ENCODE data around the gene PLEKHG7. TPM values are rescaled to one million over a fixed set of nuclear protein-coding genes. Genes with fewer than 3 reads are reported as not detected.
"Not testable (repeated sequence)": the region's sequence is repeated elsewhere in the genome, so short reads cannot be mapped to it uniquely, and the experiment has no call there.

Gene PLEKHG7
- polyA plus RNA-seq, 4 donors, result 0.19 to 0.72 (median 0.22) TPM; not detected in 1

DNA sequence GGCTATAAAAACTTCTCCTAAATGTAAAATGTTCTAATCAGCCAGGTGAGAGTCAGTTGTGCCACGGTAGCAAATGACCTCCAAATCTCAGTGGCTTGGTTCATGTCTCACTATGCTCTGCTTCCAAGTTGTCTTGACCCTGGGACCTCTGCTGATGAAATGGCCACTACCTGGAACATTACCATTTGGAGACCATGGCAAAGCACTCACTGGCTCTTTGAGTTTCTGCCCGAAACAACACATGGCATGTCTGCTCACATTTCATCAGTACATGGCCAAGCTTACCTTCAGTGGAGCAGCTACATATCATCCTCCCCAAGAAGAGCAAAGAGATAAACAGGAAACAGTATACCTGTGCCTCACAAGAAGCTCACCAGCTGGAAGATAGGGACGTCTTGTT, 40.2 kb downstream of the PLEKHG7 start:
- 74 to 92% (median 86%) methylated on average over 3 of the region's 3 CpGs for WGBS, 3 donors
- Histone ChIP-seq H3K36me3 (ENCODE audit: control insufficient read depth in 3 of 3, insufficient read depth in 2 of 3, low read depth in 1 of 3, low read length in 3 of 3) (no peaks in the 10 kb centered on the region), H3K27ac (ENCODE audit: low read depth in 1 of 3, low read length in 2 of 3) (no peak overlapping the region), H3K27me3 (ENCODE audit: control insufficient read depth in 3 of 3, insufficient read depth in 3 of 3, low read length in 3 of 3) (no peaks in the 10 kb centered on the region), H3K4me3 (ENCODE audit: low read depth in 1 of 3, low read length in 3 of 3) (no peak overlapping the region), H3K4me1 (ENCODE audit: control insufficient read depth in 3 of 3, insufficient read depth in 2 of 3, low read depth in 1 of 3, low read length in 2 of 3) (no peaks in the 10 kb centered on the region), H3K9me3 (ENCODE audit: control insufficient read depth in 2 of 2, insufficient read depth in 1 of 2, low read depth in 1 of 2, low read length in 1 of 2) (no peaks in the 10 kb centered on the region)
- no peak for FAIRE-seq
- DNase-seq, result no peak

DNA sequence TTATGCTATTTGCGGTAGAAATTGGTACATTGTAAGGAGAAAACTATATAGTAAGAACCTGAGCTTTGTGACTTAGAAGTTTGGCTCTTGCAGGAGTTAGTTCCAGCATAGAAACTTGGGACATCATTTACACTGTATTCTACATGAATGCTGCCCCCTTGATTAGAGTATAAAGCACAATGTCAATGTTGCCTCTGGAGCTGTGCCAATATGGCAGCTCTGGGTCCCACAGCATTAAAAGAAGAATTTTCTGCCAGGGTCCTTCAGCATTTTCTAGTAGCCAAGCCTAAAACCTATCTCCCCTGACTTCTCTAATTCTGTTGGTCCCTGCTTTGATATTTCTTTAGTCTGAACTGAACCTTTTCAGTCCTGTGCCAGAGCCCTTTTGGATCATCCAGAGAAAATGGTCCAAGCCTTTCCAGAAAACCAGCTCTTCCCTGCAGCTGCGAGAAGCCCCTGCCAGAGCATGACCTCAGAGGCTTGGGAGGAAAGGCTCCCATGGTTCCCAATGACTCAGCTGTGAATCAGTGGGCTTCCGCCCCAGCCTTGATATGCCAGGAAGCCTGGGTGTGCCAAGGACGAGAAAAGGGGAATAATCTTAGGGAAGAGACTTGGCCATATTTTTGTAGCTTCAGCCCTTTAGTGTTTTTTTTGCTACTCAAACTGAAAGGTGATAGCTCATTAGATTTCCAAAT, 43.2 kb downstream of the PLEKHG7 start:
- WGBS, 3 donors, result 67 to 94% (median 82%) methylated on average over 4 of the region's 4 CpGs
- Histone ChIP-seq H3K36me3 (ENCODE audit: control insufficient read depth in 3 of 3, insufficient read depth in 2 of 3, low read depth in 1 of 3, low read length in 3 of 3) (no peaks in the 10 kb centered on the region), H3K4me1 (ENCODE audit: control insufficient read depth in 3 of 3, insufficient read depth in 2 of 3, low read depth in 1 of 3, low read length in 2 of 3) (no peaks in the 10 kb centered on the region), H3K27ac (ENCODE audit: low read depth in 1 of 3, low read length in 2 of 3) (peak overlapping the region in 1 of 3 donors; percentile 58), H3K9me3 (ENCODE audit: control insufficient read depth in 2 of 2, insufficient read depth in 1 of 2, low read depth in 1 of 2, low read length in 1 of 2) (no peaks in the 10 kb centered on the region), H3K27me3 (ENCODE audit: control insufficient read depth in 3 of 3, insufficient read depth in 3 of 3, low read length in 3 of 3) (no peaks in the 10 kb centered on the region), H3K4me3 (ENCODE audit: low read depth in 1 of 3, low read length in 3 of 3) (no peak overlapping the region)
- no peak for FAIRE-seq
- no peak for DNase-seq

GRCh38 chr12:92747151-92747550, 44.4 kb downstream of the PLEKHG7 start:
- no peak overlapping the region for H3K4me3 ChIP-seq (ENCODE audit: low read depth in 1 of 3, low read length in 3 of 3)
- WGBS, 3 donors, result 67 to 74% (median 70%) methylated on average over 1 of the region's 1 CpG
- DNase-seq (no peak), FAIRE-seq (no peak)
- H3K27me3 ChIP-seq (ENCODE audit: control insufficient read depth in 3 of 3, insufficient read depth in 3 of 3, low read length in 3 of 3), result no peaks in the 10 kb centered on the region
- H3K9me3 ChIP-seq (ENCODE audit: control insufficient read depth in 2 of 2, insufficient read depth in 1 of 2, low read depth in 1 of 2, low read length in 1 of 2), result no peaks in the 10 kb centered on the region
- no peak overlapping the region for H3K27ac ChIP-seq (ENCODE audit: low read depth in 1 of 3, low read length in 2 of 3)
- no peaks in the 10 kb centered on the region for H3K4me1 ChIP-seq (ENCODE audit: control insufficient read depth in 3 of 3, insufficient read depth in 2 of 3, low read depth in 1 of 3, low read length in 2 of 3)
- no peaks in the 10 kb centered on the region for H3K36me3 ChIP-seq (ENCODE audit: control insufficient read depth in 3 of 3, insufficient read depth in 2 of 3, low read depth in 1 of 3, low read length in 3 of 3)

- not testable (repeated sequence) for H3K4me3 ChIP-seq (ENCODE audit: low read depth in 1 of 3, low read length in 3 of 3); H3K27me3 ChIP-seq (ENCODE audit: control insufficient read depth in 3 of 3, insufficient read depth in 3 of 3, low read length in 3 of 3); H3K36me3 ChIP-seq (ENCODE audit: control insufficient read depth in 3 of 3, insufficient read depth in 2 of 3, low read depth in 1 of 3, low read length in 3 of 3); H3K4me1 ChIP-seq (ENCODE audit: control insufficient read depth in 3 of 3, insufficient read depth in 2 of 3, low read depth in 1 of 3, low read length in 2 of 3); H3K9me3 ChIP-seq (ENCODE audit: control insufficient read depth in 2 of 2, insufficient read depth in 1 of 2, low read depth in 1 of 2, low read length in 1 of 2); H3K27ac ChIP-seq (ENCODE audit: low read depth in 1 of 3, low read length in 2 of 3); DNase-seq
- FAIRE-seq, result peak; percentile 57
Measured at GRCh38 chr12:92749691-92750090, 46.9 kb downstream of the PLEKHG7 start.

GRCh38 chr12:92753976-92754885, 51.4 kb downstream of the PLEKHG7 start:
- H3K27me3 ChIP-seq (ENCODE audit: control insufficient read depth in 3 of 3, insufficient read depth in 3 of 3, low read length in 3 of 3), result no peaks in the 10 kb centered on the region
- H3K27ac ChIP-seq (ENCODE audit: low read depth in 1 of 3, low read length in 2 of 3), result no peak overlapping the region
- DNase-seq (no peak), FAIRE-seq (no peak)
- no peaks in the 10 kb centered on the region for H3K4me1 ChIP-seq (ENCODE audit: control insufficient read depth in 3 of 3, insufficient read depth in 2 of 3, low read depth in 1 of 3, low read length in 2 of 3)
- WGBS, 3 donors, result 78 to 90% (median 84%) methylated on average over 10 of the region's 10 CpGs
- H3K9me3 ChIP-seq (ENCODE audit: control insufficient read depth in 2 of 2, insufficient read depth in 1 of 2, low read depth in 1 of 2, low read length in 1 of 2), result no peaks in the 10 kb centered on the region
- no peaks in the 10 kb centered on the region for H3K36me3 ChIP-seq (ENCODE audit: control insufficient read depth in 3 of 3, insufficient read depth in 2 of 3, low read depth in 1 of 3, low read length in 3 of 3)
- no peak overlapping the region for H3K4me3 ChIP-seq (ENCODE audit: low read depth in 1 of 3, low read length in 3 of 3)

GRCh38 chr12:92756898-92757596, 54.3 kb downstream of the PLEKHG7 start:
- H3K27me3 ChIP-seq (ENCODE audit: control insufficient read depth in 3 of 3, insufficient read depth in 3 of 3, low read length in 3 of 3), result no peaks in the 10 kb centered on the region
- H3K4me3 ChIP-seq (ENCODE audit: low read depth in 1 of 3, low read length in 3 of 3), result no peak overlapping the region
- 67 to 79% (median 72%) methylated on average over 3 of the region's 3 CpGs for WGBS, 3 donors
- no peaks in the 10 kb centered on the region for H3K4me1 ChIP-seq (ENCODE audit: control insufficient read depth in 3 of 3, insufficient read depth in 2 of 3, low read depth in 1 of 3, low read length in 2 of 3)
- H3K9me3 ChIP-seq (ENCODE audit: control insufficient read depth in 2 of 2, insufficient read depth in 1 of 2, low read depth in 1 of 2, low read length in 1 of 2), result peaks cover 0 to 2% of the 10 kb centered on the region in 2 donors
- DNase-seq (no peak), FAIRE-seq (no peak)
- no peaks in the 10 kb centered on the region for H3K36me3 ChIP-seq (ENCODE audit: control insufficient read depth in 3 of 3, insufficient read depth in 2 of 3, low read depth in 1 of 3, low read length in 3 of 3)
- H3K27ac ChIP-seq (ENCODE audit: low read depth in 1 of 3, low read length in 2 of 3), result no peak overlapping the region

- FAIRE-seq, result no peak
- no peaks in the 10 kb centered on the region for H3K4me1 ChIP-seq (ENCODE audit: control insufficient read depth in 3 of 3, insufficient read depth in 2 of 3, low read depth in 1 of 3, low read length in 2 of 3)
- H3K9me3 ChIP-seq (ENCODE audit: control insufficient read depth in 2 of 2, insufficient read depth in 1 of 2, low read depth in 1 of 2, low read length in 1 of 2), result peaks cover 0 to 2% of the 10 kb centered on the region in 2 donors
- 72 to 84% (median 81%) methylated on average over 5 of the region's 5 CpGs for WGBS, 3 donors
- DNase-seq, result no peak
- no peaks in the 10 kb centered on the region for H3K27me3 ChIP-seq (ENCODE audit: control insufficient read depth in 3 of 3, insufficient read depth in 3 of 3, low read length in 3 of 3)
- no peaks in the 10 kb centered on the region for H3K36me3 ChIP-seq (ENCODE audit: control insufficient read depth in 3 of 3, insufficient read depth in 2 of 3, low read depth in 1 of 3, low read length in 3 of 3)
- H3K4me3 ChIP-seq (ENCODE audit: low read depth in 1 of 3, low read length in 3 of 3), result no peak overlapping the region
- no peak overlapping the region for H3K27ac ChIP-seq (ENCODE audit: low read depth in 1 of 3, low read length in 2 of 3)
Measured at GRCh38 chr12:92757597-92758121, 54.9 kb downstream of the PLEKHG7 start.

GRCh38 chr12:92759634-92760268, 57.0 kb downstream of the PLEKHG7 start:
- H3K4me3 ChIP-seq (ENCODE audit: low read depth in 1 of 3, low read length in 3 of 3), result no peak overlapping the region
- DNase-seq, result no peak
- H3K27ac ChIP-seq (ENCODE audit: low read depth in 1 of 3, low read length in 2 of 3), result no peak overlapping the region
- no peaks in the 10 kb centered on the region for H3K36me3 ChIP-seq (ENCODE audit: control insufficient read depth in 3 of 3, insufficient read depth in 2 of 3, low read depth in 1 of 3, low read length in 3 of 3)
- WGBS, 3 donors, result 78 to 86% (median 80%) methylated on average over 3 of the region's 3 CpGs
- no peaks in the 10 kb centered on the region for H3K4me1 ChIP-seq (ENCODE audit: control insufficient read depth in 3 of 3, insufficient read depth in 2 of 3, low read depth in 1 of 3, low read length in 2 of 3)
- peaks cover 0 to 2% of the 10 kb centered on the region in 2 donors for H3K9me3 ChIP-seq (ENCODE audit: control insufficient read depth in 2 of 2, insufficient read depth in 1 of 2, low read depth in 1 of 2, low read length in 1 of 2)
- H3K27me3 ChIP-seq (ENCODE audit: control insufficient read depth in 3 of 3, insufficient read depth in 3 of 3, low read length in 3 of 3), result no peaks in the 10 kb centered on the region
- no peak for FAIRE-seq

Measured in small intestine (tissue), 7 donors.